GM10847 (cell line): ENCODE data around the gene INCA1.

ENCODE experiments used
- POLR2A ChIP-seq: IDR thresholded peaks from 2 replicates; pipeline ENCODE4 v1.6.1; 2011; ENCODE audit not compliant: insufficient read length; ENCODE audit errors: extremely low read depth

The INCA1 gene

GRCh38 chr17:4997302-4998026 is at the start of gene INCA1, which contains the start of gene KIF1C:
INCA1 (minus strand) TSS chr17:4997522; CDS start chr17:4994437, 3,085 bp downstream.
KIF1C (plus strand) TSS chr17:4997950; CDS start chr17:5000247, 2,297 bp downstream.
- TF ChIP-seq POLR2A = peak; percentile 34

GRCh38 chr17:5045496-5045895 is 48.2 kb upstream of the INCA1 start:
- TF ChIP-seq POLR2A = no peak

GRCh38 chr17:5044630-5045029 is 47.3 kb upstream of the INCA1 start:
- no peak for TF ChIP-seq POLR2A

- no peak for TF ChIP-seq POLR2A
Measured at GRCh38 chr17:5043524-5043923, 46.2 kb upstream of the INCA1 start.

- TF ChIP-seq POLR2A = no peak
Measured at GRCh38 chr17:5042157-5043022, 45.1 kb upstream of the INCA1 start.

GRCh38 chr17:5035315-5035714 is 38.0 kb upstream of the INCA1 start, which contains the start of gene SLC52A1:
SLC52A1 (minus strand) TSS chr17:5035426; CDS start chr17:5034606, 820 bp downstream.
- TF ChIP-seq POLR2A = no peak

- TF ChIP-seq POLR2A = no peak
Measured at GRCh38 chr17:5034651-5035050, 37.3 kb upstream of the INCA1 start.

GRCh38 chr17:5034063-5034462 is 36.7 kb upstream of the INCA1 start:
- no peak for TF ChIP-seq POLR2A

- no peak for TF ChIP-seq POLR2A
Measured at GRCh38 chr17:5033352-5034015, 36.2 kb upstream of the INCA1 start.

GRCh38 chr17:5032865-5033264 is 35.5 kb upstream of the INCA1 start:
- TF ChIP-seq POLR2A = no peak

- TF ChIP-seq POLR2A = no peak
Measured at GRCh38 chr17:5031365-5032082, 34.2 kb upstream of the INCA1 start.

GRCh38 chr17:5027916-5028315 is 30.6 kb upstream of the INCA1 start:
- TF ChIP-seq POLR2A = no peak

GRCh38 chr17:5027299-5027698 is 30.0 kb upstream of the INCA1 start:
- no peak for TF ChIP-seq POLR2A

- TF ChIP-seq POLR2A = no peak
Measured at GRCh38 chr17:5024604-5025003, 27.3 kb upstream of the INCA1 start.
